Measurements from ENCODE around the gene FBXL2. TPM values are rescaled to one million over a fixed set of nuclear protein-coding genes. Genes with fewer than 3 reads are reported as not detected.

The FBXL2 gene
- total RNA-seq, 1 donor from 2014 or later, result 23.3 TPM

DNA sequence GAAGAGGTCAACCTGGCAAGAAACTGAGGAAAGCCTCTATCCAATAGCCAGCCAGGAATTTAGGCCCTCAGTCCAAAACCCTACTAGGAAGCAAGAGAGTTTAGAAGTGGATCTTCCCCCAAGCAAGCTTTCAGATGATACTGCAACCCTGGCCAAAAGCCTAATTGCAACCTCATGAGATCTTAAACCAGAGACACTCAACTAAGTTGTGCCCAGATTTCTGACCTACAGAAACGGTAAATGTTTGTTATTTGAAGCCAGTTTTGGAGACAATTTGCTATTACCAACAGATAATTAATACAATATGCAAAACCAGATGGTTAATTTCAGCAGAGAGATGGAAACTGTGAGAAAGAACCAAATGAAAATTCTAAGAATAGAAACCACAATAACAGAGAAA, 37.0 kb upstream of the FBXL2 start:
- Histone ChIP-seq H3K27me3 (ENCODE audit: insufficient read depth, low read length) (no peaks in the 10 kb centered on the region), H3K27ac (ENCODE audit: low read depth, low read length) (no peak overlapping the region), H3K9me3 (ENCODE audit: insufficient read depth, low read depth, low read length) (no peaks in the 10 kb centered on the region), H3K9ac (ENCODE audit: low read length) (no peak overlapping the region), H3K79me2 (ENCODE audit: insufficient read depth, low read length) (no peaks in the 10 kb centered on the region), H2AFZ (ENCODE audit: low read depth, low read length) (no peak overlapping the region), H3K4me2 (ENCODE audit: low read length) (no peak overlapping the region), H3K4me1 (ENCODE audit: insufficient read depth, low read length) (no peaks in the 10 kb centered on the region), H3K4me3 (ENCODE audit: insufficient read depth, low read depth, low read length) (no peak overlapping the region), H3K36me3 (ENCODE audit: insufficient read depth, low read length) (no peaks in the 10 kb centered on the region), H4K20me1 (ENCODE audit: insufficient read depth, low read length) (no peaks in the 10 kb centered on the region)
- no peak overlapping the region for H3K27ac Mint-ChIP-seq (ENCODE audit: unreplicated experiment)
- no peaks in the 10 kb centered on the region for H3K36me3 Mint-ChIP-seq (ENCODE audit: low read depth, unreplicated experiment)
- H3K27me3 Mint-ChIP-seq (ENCODE audit: low read depth, unreplicated experiment), result peaks cover 2% of the 10 kb centered on the region
- H3K4me3 Mint-ChIP-seq (ENCODE audit: unreplicated experiment), result no peak overlapping the region
- FAIRE-seq, result no peak
- no peak for TF ChIP-seq EZH2 (IDR thresholded peaks at IDR 0.05; ENCODE audit: insufficient read depth, low read length)
- TF ChIP-seq, protein P1, sequence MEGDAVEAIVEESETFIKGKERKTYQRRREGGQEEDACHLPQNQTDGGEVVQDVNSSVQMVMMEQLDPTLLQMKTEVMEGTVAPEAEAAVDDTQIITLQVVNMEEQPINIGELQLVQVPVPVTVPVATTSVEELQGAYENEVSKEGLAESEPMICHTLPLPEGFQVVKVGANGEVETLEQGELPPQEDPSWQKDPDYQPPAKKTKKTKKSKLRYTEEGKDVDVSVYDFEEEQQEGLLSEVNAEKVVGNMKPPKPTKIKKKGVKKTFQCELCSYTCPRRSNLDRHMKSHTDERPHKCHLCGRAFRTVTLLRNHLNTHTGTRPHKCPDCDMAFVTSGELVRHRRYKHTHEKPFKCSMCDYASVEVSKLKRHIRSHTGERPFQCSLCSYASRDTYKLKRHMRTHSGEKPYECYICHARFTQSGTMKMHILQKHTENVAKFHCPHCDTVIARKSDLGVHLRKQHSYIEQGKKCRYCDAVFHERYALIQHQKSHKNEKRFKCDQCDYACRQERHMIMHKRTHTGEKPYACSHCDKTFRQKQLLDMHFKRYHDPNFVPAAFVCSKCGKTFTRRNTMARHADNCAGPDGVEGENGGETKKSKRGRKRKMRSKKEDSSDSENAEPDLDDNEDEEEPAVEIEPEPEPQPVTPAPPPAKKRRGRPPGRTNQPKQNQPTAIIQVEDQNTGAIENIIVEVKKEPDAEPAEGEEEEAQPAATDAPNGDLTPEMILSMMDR (IDR thresholded peaks at IDR 0.05; ENCODE audit: insufficient read depth, low read depth, low read length), result no peak
- H3K4me1 Mint-ChIP-seq (ENCODE audit: low read depth, unreplicated experiment), result no peaks in the 10 kb centered on the region
- no peak for DNase-seq (ENCODE audit: low read depth)
- peaks cover 4% of the 10 kb centered on the region for H3K9me3 Mint-ChIP-seq (ENCODE audit: unreplicated experiment)

DNA sequence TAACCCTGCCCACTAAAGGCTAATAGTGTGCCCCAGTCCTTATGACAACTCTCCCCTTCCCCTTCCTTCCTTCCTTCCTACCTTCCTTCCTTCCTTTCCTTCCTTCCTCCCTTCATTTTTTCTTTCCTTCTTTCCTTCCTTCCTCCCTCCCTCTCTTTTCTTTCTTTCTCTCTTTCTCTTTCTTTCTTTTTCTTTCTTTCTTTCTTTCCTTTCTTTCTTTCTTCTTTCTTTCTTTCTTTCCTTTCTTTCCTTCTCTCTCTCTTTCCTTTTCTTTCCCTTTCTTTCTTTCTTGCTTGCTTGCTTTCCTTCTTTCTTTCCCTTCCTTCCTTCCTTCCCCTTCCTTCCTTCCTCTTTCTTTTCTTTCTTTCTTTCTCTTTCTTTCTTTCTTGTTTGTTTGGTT, 30.5 kb upstream of the FBXL2 start:
- H3K4me1 ChIP-seq (ENCODE audit: insufficient read depth, low read length), result no peaks in the 10 kb centered on the region

DNA sequence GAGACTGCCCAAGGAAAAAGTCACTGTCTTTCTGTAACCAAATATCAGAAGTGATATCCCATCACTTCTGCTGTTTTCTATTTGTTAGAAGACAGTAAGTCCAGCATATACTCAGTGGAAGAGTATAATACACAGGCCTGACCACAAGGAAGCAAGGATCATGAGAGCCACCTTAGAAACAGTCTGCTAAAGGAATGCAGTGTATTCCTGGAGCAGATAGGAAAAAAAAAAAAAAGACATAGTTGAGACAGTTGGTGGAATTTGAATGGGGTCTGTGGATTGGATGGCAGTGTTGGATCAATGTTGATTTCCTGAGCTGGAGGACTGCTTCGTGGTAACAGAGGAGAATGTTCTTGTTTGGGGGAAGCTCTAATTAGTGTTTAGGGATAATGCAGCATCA, 26.5 kb upstream of the FBXL2 start:
- H3K4me3 Mint-ChIP-seq (ENCODE audit: unreplicated experiment), result no peak overlapping the region
- peak; percentile 58 for DNase-seq (ENCODE audit: low read depth)
- H4K20me1 ChIP-seq (ENCODE audit: insufficient read depth, low read length), result no peaks in the 10 kb centered on the region

More for the DNA sequence above, 30.5 kb upstream of the FBXL2 start:
- no peaks in the 10 kb centered on the region for H3K27me3 ChIP-seq (ENCODE audit: insufficient read depth, low read length)
- H2AFZ ChIP-seq (ENCODE audit: low read depth, low read length), result no peak overlapping the region
- Mint-ChIP-seq H3K27me3 (ENCODE audit: low read depth, unreplicated experiment) (peaks cover 2% of the 10 kb centered on the region), H3K4me3 (ENCODE audit: unreplicated experiment) (no peak overlapping the region), H3K4me1 (ENCODE audit: low read depth, unreplicated experiment) (peaks cover 9% of the 10 kb centered on the region), H3K27ac (ENCODE audit: unreplicated experiment) (no peak overlapping the region), H3K36me3 (ENCODE audit: low read depth, unreplicated experiment) (no peaks in the 10 kb centered on the region), H3K9me3 (ENCODE audit: unreplicated experiment) (peaks cover 4% of the 10 kb centered on the region)
- no peaks in the 10 kb centered on the region for H3K9me3 ChIP-seq (ENCODE audit: insufficient read depth, low read depth, low read length)
- no peak overlapping the region for H3K27ac ChIP-seq (ENCODE audit: low read depth, low read length)
- FAIRE-seq (no peak), DNase-seq (ENCODE audit: low read depth) (no peak)
- no peaks in the 10 kb centered on the region for H3K36me3 ChIP-seq (ENCODE audit: insufficient read depth, low read length)
- H4K20me1 ChIP-seq (ENCODE audit: insufficient read depth, low read length), result no peaks in the 10 kb centered on the region
- TF ChIP-seq, protein P1 (IDR thresholded peaks at IDR 0.05; ENCODE audit: insufficient read depth, low read depth, low read length), result no peak
- no peak for TF ChIP-seq EZH2 (IDR thresholded peaks at IDR 0.05; ENCODE audit: insufficient read depth, low read length)
- no peak overlapping the region for H3K9ac ChIP-seq (ENCODE audit: low read length)
- no peak overlapping the region for H3K4me2 ChIP-seq (ENCODE audit: low read length)
- H3K4me3 ChIP-seq (ENCODE audit: insufficient read depth, low read depth, low read length), result no peak overlapping the region
- no peaks in the 10 kb centered on the region for H3K79me2 ChIP-seq (ENCODE audit: insufficient read depth, low read length)

More for the DNA sequence above, 26.5 kb upstream of the FBXL2 start:
- H3K4me2 ChIP-seq (ENCODE audit: low read length), result no peak overlapping the region
- no peaks in the 10 kb centered on the region for H3K27me3 ChIP-seq (ENCODE audit: insufficient read depth, low read length)
- H3K9ac ChIP-seq (ENCODE audit: low read length), result no peak overlapping the region
- Mint-ChIP-seq H3K36me3 (ENCODE audit: low read depth, unreplicated experiment) (no peaks in the 10 kb centered on the region), H3K27me3 (ENCODE audit: low read depth, unreplicated experiment) (no peaks in the 10 kb centered on the region), H3K27ac (ENCODE audit: unreplicated experiment) (peak overlapping the region; percentile 77), H3K4me1 (ENCODE audit: low read depth, unreplicated experiment) (peaks cover 9% of the 10 kb centered on the region), H3K9me3 (ENCODE audit: unreplicated experiment) (no peaks in the 10 kb centered on the region)
- TF ChIP-seq EZH2 (IDR thresholded peaks at IDR 0.05; ENCODE audit: insufficient read depth, low read length), result no peak
- TF ChIP-seq, protein P1 (IDR thresholded peaks at IDR 0.05; ENCODE audit: insufficient read depth, low read depth, low read length), result no peak
- H2AFZ ChIP-seq (ENCODE audit: low read depth, low read length), result no peak overlapping the region
- no peaks in the 10 kb centered on the region for H3K4me1 ChIP-seq (ENCODE audit: insufficient read depth, low read length)
- no peak for FAIRE-seq
- H3K36me3 ChIP-seq (ENCODE audit: insufficient read depth, low read length), result no peaks in the 10 kb centered on the region
- H3K4me3 ChIP-seq (ENCODE audit: insufficient read depth, low read depth, low read length), result no peak overlapping the region
- no peaks in the 10 kb centered on the region for H3K9me3 ChIP-seq (ENCODE audit: insufficient read depth, low read depth, low read length)
- H3K27ac ChIP-seq (ENCODE audit: low read depth, low read length), result no peak overlapping the region
- H3K79me2 ChIP-seq (ENCODE audit: insufficient read depth, low read length), result no peaks in the 10 kb centered on the region

Data from astrocyte (in vitro differentiated cells and primary cell).